Measurements from ENCODE around the gene SMIM45.
A peak's percentile ranks its signal among the peaks of the same experiment; 100 is the strongest.

SMIM45 gene

DNA sequence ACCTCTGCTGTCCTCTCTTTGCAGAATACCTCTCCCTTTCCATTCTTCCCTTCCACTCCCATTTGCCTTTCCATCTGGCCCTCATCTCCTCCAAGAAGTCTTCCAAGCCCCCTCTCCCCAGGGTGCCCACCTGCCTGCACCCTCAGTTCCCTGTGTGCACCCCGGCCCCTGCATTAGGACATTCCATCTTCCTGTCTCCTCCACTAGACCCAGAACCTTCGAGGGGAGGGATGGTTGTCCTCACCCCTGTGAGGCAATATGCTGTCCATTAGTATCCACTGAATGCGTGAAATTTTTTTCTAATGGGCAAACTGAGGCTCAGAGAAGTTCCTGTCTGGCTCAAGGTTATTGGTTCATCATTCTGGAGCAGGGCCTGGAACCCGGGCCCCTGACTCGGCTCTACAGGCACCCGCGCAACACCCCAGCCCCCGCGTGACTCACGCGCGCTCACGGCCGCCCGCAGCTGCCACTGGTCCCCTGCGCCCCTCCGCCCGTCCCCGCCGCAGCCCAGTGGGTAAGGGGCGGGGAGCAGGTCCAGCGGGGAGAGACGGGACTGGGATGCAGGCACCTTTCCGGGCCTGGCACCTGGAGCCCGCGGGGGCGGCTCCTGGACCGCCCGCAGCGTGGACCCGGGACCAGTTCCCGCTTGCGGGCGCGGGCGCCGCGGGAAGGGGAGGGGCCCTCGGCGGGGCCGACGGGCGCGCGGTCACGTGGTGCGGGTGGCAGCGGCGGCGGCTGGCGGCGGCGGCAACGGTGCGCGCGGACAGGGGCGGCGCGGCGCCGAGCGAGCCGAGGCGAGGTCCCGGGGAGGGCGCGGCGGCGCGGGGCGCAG lies 24.3 kb downstream of the SMIM45 start:
- WGBS (ENCODE audit: insufficient coverage, insufficient replicate concordance, low lambda C conversion rate, missing lambda C conversion rate): 2% methylated on average over 46 of the region's 72 CpGs
- in situ Hi-C loops (cut with MboI): no loop called here
- RAD21 ChIA-PET (ENCODE audit: unreplicated experiment): no interaction called here
- Histone ChIP-seq H3K4me2 (ENCODE audit: control insufficient read depth, insufficient read depth) (peak overlapping the region; percentile 89; the same call in 1 of the 2 replicates), H2AFZ (ENCODE audit: control insufficient read depth, low read depth, low read length) (peak overlapping the region; percentile 63), H3K4me1 (ENCODE audit: control insufficient read depth, insufficient read depth, low read length) (peaks cover 7% of the 10 kb centered on the region), H3K9ac (ENCODE audit: control insufficient read depth, insufficient read depth, low read length) (no peak overlapping the region; the same call in 1 of the 2 replicates), H4K20me1 (ENCODE audit: control insufficient read depth, insufficient read depth) (no peaks in the 10 kb centered on the region), H3K27ac (ENCODE audit: control insufficient read depth, insufficient read depth) (no peak overlapping the region), H3K79me2 (ENCODE audit: control insufficient read depth, insufficient read depth, low read length) (no peaks in the 10 kb centered on the region), H3K4me3 (peak overlapping the region; percentile 58; the same call in 1 of the 2 replicates), H3K27me3 (replicated peaks in 1 of 2; ENCODE audit: control insufficient read depth in 2 of 2, insufficient read depth in 2 of 2, low read length in 1 of 2) (peaks cover 5 to 12% of the 10 kb centered on the region in 2 experiments), H3K36me3 (ENCODE audit: control insufficient read depth in 2 of 2, insufficient read depth in 2 of 2, low read length in 1 of 2) (no peaks in the 10 kb centered on the region), H3K9me3 (replicated peaks; ENCODE audit: control insufficient read depth, insufficient read depth, low read length) (no peaks in the 10 kb centered on the region)
- intact Hi-C loops (cut with micrococcal nuclease; ENCODE audit: unreplicated experiment): no loop called here
- POLR2A ChIA-PET: no interaction called here
- FAIRE-seq (no peak), ATAC-seq (peak; percentile 32), DNase-seq (ENCODE audit: low read depth, low spot score) (no peak)
- BruUV-seq (replicated peaks): no TSS peak
- SMC1A ChIA-PET (ENCODE audit: uncharacterized antibody, unreplicated experiment): interaction anchor here (0.8 to 0.9 kb wide), 2 partner anchors 49 to 115 kb away, joined by 3 read pairs; no protein-coding TSS in a partner anchor
- TF ChIP-seq SIN3A (IDR thresholded peaks at IDR 0.05; ENCODE audit: low read depth, low read length) (no peak), ZBED1 (IDR thresholded peaks at IDR 0.05; ENCODE audit: borderline replicate concordance) (no peak), ASH2L (IDR thresholded peaks at IDR 0.05; ENCODE audit: borderline replicate concordance, low read depth) (no peak), USF1 (IDR thresholded peaks at IDR 0.05; ENCODE audit: borderline replicate concordance, extremely low read length, insufficient read depth, low read depth, low read length) (peak; percentile 84), PKNOX1 (IDR thresholded peaks at IDR 0.05) (no peak), SP1 (IDR thresholded peaks at IDR 0.05; ENCODE audit: low read depth, low read length) (no peak), ATF7 (IDR thresholded peaks at IDR 0.05; ENCODE audit: low read depth) (no peak), BHLHE40 (IDR thresholded peaks at IDR 0.05; ENCODE audit: borderline replicate concordance in 1 of 2, low read depth in 2 of 2, low read length in 1 of 2) (peak in 1 of 2 experiments; percentile 38; a peak in 1 of 4 replicates), HDGF (IDR thresholded peaks at IDR 0.05) (no peak), RAD51 (IDR thresholded peaks at IDR 0.05) (no peak), SUZ12 (IDR thresholded peaks at IDR 0.05; ENCODE audit: unreplicated experiment) (no peak), CHD1 (IDR thresholded peaks at IDR 0.05; ENCODE audit: low read depth, low read length) (no peak)
- TF ChIP-seq, protein P1, sequence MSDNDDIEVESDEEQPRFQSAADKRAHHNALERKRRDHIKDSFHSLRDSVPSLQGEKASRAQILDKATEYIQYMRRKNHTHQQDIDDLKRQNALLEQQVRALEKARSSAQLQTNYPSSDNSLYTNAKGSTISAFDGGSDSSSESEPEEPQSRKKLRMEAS (IDR thresholded peaks at IDR 0.05; ENCODE audit: low read depth, low read length): no peak
- CTCF ChIA-PET: interaction anchor here (0.5 to 1.0 kb wide), 2 partner anchors 13 to 1116 kb away, joined by 3 to 5 read pairs; no protein-coding TSS in a partner anchor
